ENCODE results near the gene OMA1. TPM values are rescaled to one million over a fixed set of nuclear protein-coding genes. Genes with fewer than 3 reads are reported as not detected.
A peak's percentile ranks its signal among the peaks of the same experiment; 100 is the strongest.
"Not testable (repeated sequence)": the region's sequence is repeated elsewhere in the genome, so short reads cannot be mapped to it uniquely, and the experiment has no call there.

OMA1 gene
- total RNA-seq, 1 donor from 2014 or later = 2.4 TPM

DNA sequence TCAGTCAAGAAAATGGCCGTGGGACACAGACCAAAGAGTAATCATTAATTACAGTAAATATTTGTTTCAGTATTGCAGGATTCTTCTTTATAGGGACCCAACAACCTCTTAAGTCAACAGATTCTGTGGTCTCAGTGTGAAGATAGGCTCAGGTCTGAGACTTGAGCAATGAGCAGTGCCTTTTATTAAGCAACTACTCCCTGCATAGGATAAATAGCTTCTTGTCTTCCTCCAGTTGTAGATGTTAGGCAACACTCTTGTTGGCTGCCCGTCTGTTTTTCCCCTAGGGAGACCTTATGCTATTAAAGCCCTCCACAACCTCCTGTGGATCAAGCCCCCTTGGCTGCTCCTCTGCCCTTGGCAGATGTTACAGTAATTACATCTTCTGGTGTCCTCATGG, 1.8 kb upstream of the OMA1 start:
- H3K4me3 ChIP-seq = no peak overlapping the region
- TF ChIP-seq, protein P1, sequence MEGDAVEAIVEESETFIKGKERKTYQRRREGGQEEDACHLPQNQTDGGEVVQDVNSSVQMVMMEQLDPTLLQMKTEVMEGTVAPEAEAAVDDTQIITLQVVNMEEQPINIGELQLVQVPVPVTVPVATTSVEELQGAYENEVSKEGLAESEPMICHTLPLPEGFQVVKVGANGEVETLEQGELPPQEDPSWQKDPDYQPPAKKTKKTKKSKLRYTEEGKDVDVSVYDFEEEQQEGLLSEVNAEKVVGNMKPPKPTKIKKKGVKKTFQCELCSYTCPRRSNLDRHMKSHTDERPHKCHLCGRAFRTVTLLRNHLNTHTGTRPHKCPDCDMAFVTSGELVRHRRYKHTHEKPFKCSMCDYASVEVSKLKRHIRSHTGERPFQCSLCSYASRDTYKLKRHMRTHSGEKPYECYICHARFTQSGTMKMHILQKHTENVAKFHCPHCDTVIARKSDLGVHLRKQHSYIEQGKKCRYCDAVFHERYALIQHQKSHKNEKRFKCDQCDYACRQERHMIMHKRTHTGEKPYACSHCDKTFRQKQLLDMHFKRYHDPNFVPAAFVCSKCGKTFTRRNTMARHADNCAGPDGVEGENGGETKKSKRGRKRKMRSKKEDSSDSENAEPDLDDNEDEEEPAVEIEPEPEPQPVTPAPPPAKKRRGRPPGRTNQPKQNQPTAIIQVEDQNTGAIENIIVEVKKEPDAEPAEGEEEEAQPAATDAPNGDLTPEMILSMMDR (IDR thresholded peaks at IDR 0.05) = no peak
- H3K27me3 ChIP-seq = no peaks in the 10 kb centered on the region
- no peaks in the 10 kb centered on the region for H3K9me3 ChIP-seq
- no peak overlapping the region for H3K27ac ChIP-seq
- DNase-seq (ENCODE audit: low spot score in 2 of 2) = no peak
- intact Hi-C loops (cut with DNase I) = loop anchor here (10.0 kb wide), 1 partner anchor 206 kb away; no protein-coding TSS in a partner anchor
- H3K36me3 ChIP-seq = no peaks in the 10 kb centered on the region
- H3K4me1 ChIP-seq = peaks cover 0 to 5% of the 10 kb centered on the region in 2 donors

DNA sequence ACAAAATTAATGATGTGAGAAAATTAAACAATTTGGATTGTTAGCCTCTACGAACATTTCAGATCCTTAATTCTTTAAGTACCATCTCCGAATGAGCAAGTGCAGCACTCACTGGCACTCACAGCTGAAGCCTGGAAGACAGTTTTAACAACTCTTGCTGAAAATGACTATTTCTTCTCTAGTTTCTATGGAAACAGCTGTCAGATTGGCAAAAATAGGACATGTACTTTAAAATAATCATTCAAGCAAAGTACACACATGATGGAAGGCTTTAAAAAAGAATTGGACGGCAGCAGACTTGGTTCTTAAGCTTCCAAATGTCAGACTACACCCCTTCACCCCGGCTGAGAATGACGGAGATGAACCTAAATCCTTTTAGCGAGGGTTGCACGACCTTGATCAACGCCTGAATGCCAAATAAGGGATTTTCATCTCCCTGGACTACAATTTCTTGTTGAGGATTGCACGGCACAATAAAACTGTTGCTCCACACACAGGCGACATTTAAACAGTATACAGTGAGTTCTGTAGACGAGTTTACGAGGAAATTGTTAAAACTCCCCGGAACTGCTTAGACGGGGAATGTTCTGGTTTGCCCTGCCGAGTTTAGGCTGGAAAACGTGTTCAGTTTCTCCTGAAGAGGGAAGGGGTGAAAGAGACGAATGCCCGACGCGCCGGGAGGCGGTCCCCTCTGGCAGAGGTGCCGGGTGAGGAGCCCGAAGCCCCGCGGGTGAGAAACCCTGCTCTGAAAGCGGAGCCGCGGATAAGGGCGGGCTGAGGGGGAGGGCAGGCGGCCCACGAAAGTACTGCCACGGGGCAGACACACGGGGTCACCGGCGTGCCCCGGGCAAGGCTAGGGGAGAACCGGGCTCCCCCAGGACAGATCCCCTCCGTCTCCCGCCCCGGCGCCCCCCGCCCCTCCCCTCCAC, 671 bp downstream of the OMA1 start:
- TF ChIP-seq, protein P1 (IDR thresholded peaks at IDR 0.05) = no peak
- intact Hi-C loops (cut with DNase I) = loop anchor here (1.0 to 10.0 kb wide), 7 partner anchors 30 to 209 kb away; partner anchors contain the start of gene TACSTD2

DNA sequence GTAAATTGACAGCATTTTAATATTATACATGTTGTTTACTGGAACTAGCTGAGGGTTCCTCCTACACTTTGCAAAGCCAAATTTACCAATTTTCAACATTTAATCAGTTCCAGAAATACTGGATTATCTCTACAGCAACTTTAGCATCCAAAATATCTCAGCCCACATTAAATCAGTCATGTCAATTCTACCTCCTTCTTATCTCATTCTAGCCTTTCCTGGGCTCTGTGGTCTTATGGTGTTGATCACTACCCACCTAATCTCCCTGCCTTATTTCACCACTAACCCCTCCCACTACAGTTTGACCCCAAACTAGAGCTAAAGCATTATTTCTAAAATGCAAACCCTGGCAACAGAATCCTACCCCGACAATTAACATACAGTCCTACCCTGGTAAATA, 3.3 kb downstream of the OMA1 start:
- intact Hi-C loops (cut with DNase I) = loop anchor here (10.0 kb wide), 1 partner anchor 212 kb away; no protein-coding TSS in a partner anchor
- DNase-seq (ENCODE audit: low spot score in 2 of 2) = no peak
- TF ChIP-seq, protein P1 (IDR thresholded peaks at IDR 0.05) = no peak
- Histone ChIP-seq H3K4me1 (peaks cover 0 to 5% of the 10 kb centered on the region in 2 donors), H3K36me3 (no peaks in the 10 kb centered on the region), H3K4me3 (no peak overlapping the region), H3K27ac (peak overlapping the region in 1 of 2 donors; percentile 16), H3K9me3 (no peaks in the 10 kb centered on the region), H3K27me3 (no peaks in the 10 kb centered on the region)

More for the DNA sequence above, 671 bp downstream of the OMA1 start:
- peak overlapping the region; percentile 83 to 87 for H3K4me3 ChIP-seq
- no peaks in the 10 kb centered on the region for H3K9me3 ChIP-seq
- no peaks in the 10 kb centered on the region for H3K36me3 ChIP-seq
- no peaks in the 10 kb centered on the region for H3K27me3 ChIP-seq
- H3K4me1 ChIP-seq = peaks cover 0 to 5% of the 10 kb centered on the region in 2 donors
- DNase-seq (ENCODE audit: low spot score in 2 of 2) = peak; percentile 68 to 93
- H3K27ac ChIP-seq = peak overlapping the region; percentile 99 to 100

DNA sequence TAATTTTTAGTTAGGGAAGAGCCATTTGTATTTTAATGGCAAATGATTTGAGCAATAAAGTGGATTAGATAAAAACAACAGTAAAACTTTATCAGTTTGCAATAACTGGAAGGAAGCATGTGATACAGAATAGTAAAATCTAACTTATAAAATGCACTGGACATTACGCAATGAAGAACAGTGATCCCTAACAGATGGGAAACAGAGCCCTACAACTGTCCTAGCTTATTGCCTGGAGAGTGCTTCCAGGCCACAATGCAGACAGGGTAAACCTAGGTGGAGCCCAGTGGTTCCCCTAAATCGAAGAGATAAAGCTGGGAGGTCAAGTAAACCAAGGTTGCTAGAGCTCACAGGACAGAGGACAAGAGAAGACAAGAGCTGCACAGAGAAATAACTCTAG, 7.0 kb downstream of the OMA1 start:
- TF ChIP-seq, protein P1 (IDR thresholded peaks at IDR 0.05) = no peak
- H3K9me3 ChIP-seq = no peaks in the 10 kb centered on the region
- no peak overlapping the region for H3K4me3 ChIP-seq
- no peak for DNase-seq (ENCODE audit: low spot score in 2 of 2)
- H3K36me3 ChIP-seq = no peaks in the 10 kb centered on the region
- no peak overlapping the region for H3K27ac ChIP-seq
- intact Hi-C loops (cut with DNase I) = no loop called here
- H3K27me3 ChIP-seq = no peaks in the 10 kb centered on the region
- H3K4me1 ChIP-seq = no peaks in the 10 kb centered on the region

DNA sequence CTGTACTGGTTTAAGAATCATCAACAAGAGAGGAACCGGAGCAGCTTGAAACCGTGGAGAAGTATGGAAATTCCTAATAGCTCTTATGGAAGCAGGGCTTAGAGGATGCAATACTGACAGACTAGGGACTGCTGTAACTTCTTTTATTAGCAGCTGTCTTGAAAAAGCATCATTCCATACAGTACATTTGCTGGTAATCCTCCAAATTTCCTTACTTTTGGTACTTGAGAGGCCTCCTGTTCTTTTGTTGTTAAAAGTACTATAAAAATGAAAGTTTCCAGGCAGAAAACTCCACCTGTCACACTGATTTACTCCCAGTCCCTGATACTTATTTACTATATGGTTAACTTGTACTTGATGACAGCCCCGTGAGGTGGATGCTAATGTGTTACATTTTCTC, 7.7 kb downstream of the OMA1 start:
- Histone ChIP-seq H3K27me3 (no peaks in the 10 kb centered on the region), H3K36me3 (no peaks in the 10 kb centered on the region), H3K4me3 (no peak overlapping the region), H3K9me3 (no peaks in the 10 kb centered on the region), H3K27ac (no peak overlapping the region), H3K4me1 (no peaks in the 10 kb centered on the region)
- intact Hi-C loops (cut with DNase I) = no loop called here
- TF ChIP-seq, protein P1 (IDR thresholded peaks at IDR 0.05) = no peak
- DNase-seq (ENCODE audit: low spot score in 2 of 2) = no peak

DNA sequence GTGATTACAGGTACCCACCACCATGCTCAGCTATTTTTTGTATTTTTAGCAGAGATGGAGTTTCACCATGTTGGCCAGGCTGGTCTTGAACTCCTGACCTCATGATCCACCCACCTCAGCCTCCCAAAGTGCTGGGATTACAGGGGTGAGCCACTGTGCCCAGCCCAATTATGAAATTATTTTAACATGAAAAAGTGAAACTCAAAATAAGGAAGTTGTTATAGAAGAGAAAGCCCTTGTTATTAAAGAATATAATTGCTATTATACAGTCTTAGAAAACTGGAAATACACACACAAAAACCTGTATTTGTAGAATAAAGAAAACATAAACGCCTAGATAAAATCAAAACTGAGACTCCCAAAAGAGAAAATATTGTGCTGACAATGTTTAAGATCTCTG, 14.7 kb downstream of the OMA1 start:
- H3K27ac ChIP-seq; intact Hi-C loops (cut with DNase I); H3K4me1 ChIP-seq; H3K27me3 ChIP-seq; H3K4me3 ChIP-seq; H3K36me3 ChIP-seq; H3K9me3 ChIP-seq; DNase-seq (ENCODE audit: low spot score in 2 of 2): not testable (repeated sequence)

Measured in ascending aorta (tissue), 2 donors.